Endothelial cell of umbilical vein (primary cell): ENCODE data around the gene CNTF. TPM values are rescaled to one million over a fixed set of nuclear protein-coding genes. Genes with fewer than 3 reads are reported as not detected.

Experiments used
- BruUV-seq: library from RNA; stranded (reverse); fragments of 400-500 nt; replicated peaks from 2 replicates; lab custom pipeline; 2021; lab: Mats Ljungman, UMichigan
- CTCF ChIA-PET: fragments of 300-600, 350-600 bp; sonication (Branson Sonifier 250); formaldehyde crosslinking; loops from one replicate; lab custom pipeline; 2021; ENCODE audit warnings: antibody characterized with exemption, inconsistent platforms; lab: Charles Lee
- POLR2A ChIA-PET: fragments of 300-600, 350-600 bp; sonication (Branson Sonifier 250); formaldehyde crosslinking; loops from one replicate; lab custom pipeline; 2021; ENCODE audit warnings: antibody characterized with exemption, inconsistent platforms; lab: Charles Lee
- DNase-seq: peaks from one replicate; pipeline ENCODE4 v3.0.0-alpha.2; 2011; ENCODE audit warnings: low read depth, low spot score
- FAIRE-seq: peaks from 2 replicates; lab custom pipeline; 2011; peaks lifted over from hg19 to GRCh38; lab: Jason Lieb, UNC
- H2AFZ ChIP-seq: 2 replicates; pipeline ENCODE4 v1.6.0; 2012; ENCODE audit warnings: low read depth, low read length, control low read depth, inconsistent platforms
- H3K27ac ChIP-seq: 2 replicates; pipeline ENCODE4 v1.5.1; 2011; ENCODE audit warnings: low read depth, mild to moderate bottlenecking, control low read depth, low read length, moderate library complexity; ENCODE audit not compliant: insufficient read depth
- H3K27me3 ChIP-seq, 2 experiments: 2 replicates each; pipeline versions ENCODE4 v1.6.0 to v1.6.1; 2011; ENCODE audit warnings: low read length in 2 of 2, mixed read lengths in 1 of 2; ENCODE audit not compliant: control insufficient read depth in 2 of 2, insufficient read depth in 2 of 2
- H3K36me3 ChIP-seq, 2 experiments: 2 replicates in 1 of 2; 3 replicates in 1 of 2; pipeline ENCODE4 v1.5.1; 2011; ENCODE audit warnings: low read length in 2 of 2, mild to moderate bottlenecking in 1 of 2, moderate library complexity in 1 of 2; ENCODE audit not compliant: control insufficient read depth in 2 of 2, insufficient read depth in 2 of 2; ENCODE audit errors: extremely low read depth in 1 of 2
- H3K4me1 ChIP-seq: 3 replicates; pipeline ENCODE4 v1.5.1; 2011; ENCODE audit warnings: mild to moderate bottlenecking, low read length; ENCODE audit not compliant: control insufficient read depth, insufficient read depth; ENCODE audit errors: extremely low read depth
- H3K4me2 ChIP-seq: 2 replicates; pipeline ENCODE4 v1.6.1; 2011; ENCODE audit warnings: low read length, control low read depth, mixed read lengths; ENCODE audit not compliant: insufficient read depth
- H3K4me3 ChIP-seq, 3 experiments: fragments of 200-600 bp in 1 of 3; sonication (generic), shearing (Covaris generic) in 1 of 3; replicated peaks in 1 of 3; 2 replicates each; pipeline ENCODE4 v1.5.1; 2011 to 2016; ENCODE audit warnings: control low read depth in 3 of 3, low read length in 3 of 3, mild to moderate bottlenecking in 2 of 3, inconsistent platforms in 1 of 3, low read depth in 1 of 3, moderate library complexity in 1 of 3; ENCODE audit not compliant: insufficient read depth in 1 of 3
- H3K79me2 ChIP-seq: 2 replicates; pipeline ENCODE4 v1.6.0; 2012; ENCODE audit warnings: low read length, inconsistent platforms; ENCODE audit not compliant: control insufficient read depth, insufficient read depth
- H3K9ac ChIP-seq: replicated peaks from 2 replicates; pipeline ENCODE3; 2011; ENCODE audit warnings: low read length, control low read depth; ENCODE audit not compliant: insufficient read depth; ENCODE audit errors: extremely low read depth
- H3K9me1 ChIP-seq: replicated peaks from 3 replicates; pipeline ENCODE4 v1.6.0; 2011; ENCODE audit warnings: mild to moderate bottlenecking, low read length; ENCODE audit not compliant: control insufficient read depth, insufficient read depth; ENCODE audit errors: extremely low read depth
- H3K9me3 ChIP-seq: replicated peaks from 2 replicates; pipeline ENCODE4 v1.5.1; 2012; ENCODE audit warnings: low read length, inconsistent platforms; ENCODE audit not compliant: control insufficient read depth, insufficient read depth
- H4K20me1 ChIP-seq: replicated peaks from 2 replicates; pipeline ENCODE3; 2011; ENCODE audit warnings: mild to moderate bottlenecking, low read length; ENCODE audit not compliant: control insufficient read depth, insufficient read depth; ENCODE audit errors: extremely low read depth
- CTCF ChIP-seq, 2 donors: IDR thresholded peaks; 1 replicate in 1 of 2; 2 replicates in 1 of 2; pipeline ENCODE4 v1.5.1; 2011; ENCODE audit warnings: low read length in 2 of 2, mild to moderate bottlenecking in 2 of 2, moderate library complexity in 2 of 2, control low read depth in 1 of 2, inconsistent platforms in 1 of 2, low read depth in 1 of 2; ENCODE audit not compliant: insufficient read depth in 1 of 2; ENCODE audit errors: extremely low read depth in 1 of 2
- EZH2 ChIP-seq: IDR thresholded peaks from 2 replicates; pipeline ENCODE4 v1.6.1; 2012; ENCODE audit warnings: borderline replicate concordance, low read depth, mild to moderate bottlenecking, moderate library complexity, low read length, inconsistent platforms; ENCODE audit not compliant: severe bottlenecking
- FOS ChIP-seq: IDR thresholded peaks from 2 replicates; pipeline ENCODE4 v1.6.1; 2011; ENCODE audit warnings: mild to moderate bottlenecking, low read length, moderate library complexity, borderline replicate concordance; ENCODE audit not compliant: insufficient read depth
- GATA2 ChIP-seq: IDR thresholded peaks from 2 replicates; pipeline ENCODE4 v1.7.0; 2011; ENCODE audit warnings: low read depth, mild to moderate bottlenecking, moderate library complexity, mixed read lengths, low read length; ENCODE audit not compliant: insufficient read length, insufficient read depth
- JUN ChIP-seq: IDR thresholded peaks from 2 replicates; pipeline ENCODE4 v1.6.1; 2011; ENCODE audit warnings: borderline replicate concordance, low read depth; ENCODE audit not compliant: insufficient read length, insufficient read depth
- MAX ChIP-seq: IDR thresholded peaks from 2 replicates; pipeline ENCODE4 v1.6.1; 2011; ENCODE audit not compliant: insufficient read depth, insufficient read length
- MYC ChIP-seq: IDR thresholded peaks from one replicate; pipeline ENCODE4 v1.6.1; 2011; ENCODE audit warnings: mild to moderate bottlenecking, low read depth, low read length
- POLR2A ChIP-seq: IDR thresholded peaks from 2 replicates; pipeline ENCODE4 v1.6.1; 2012; ENCODE audit warnings: low read depth, mild to moderate bottlenecking, control low read depth, low read length
- POLR2AphosphoS5 ChIP-seq: IDR thresholded peaks from 2 replicates; pipeline ENCODE4 v1.6.1; 2012; ENCODE audit warnings: low read depth, mild to moderate bottlenecking, control low read depth, low read length, moderate library complexity; ENCODE audit not compliant: insufficient read depth
- dilution Hi-C: fragments of 300-500 bp; cut with MboI; formaldehyde crosslinking; loops from one replicate; pipeline ENCODE4 v1.15.0; 2019; ENCODE audit warnings: low sequenced_read_pairs; ENCODE audit not compliant: extremely low pct_ligation_motif_present
- intact Hi-C: fragments of 100-400 bp; cut with micrococcal nuclease; formaldehyde crosslinking; loops from one replicate; pipeline ENCODE4 v1.10.0; 2022
- polyA plus RNA-seq, 4 experiments: library from polyadenylated mRNA; depleted of rRNA in 3 of 4; stranded (reverse) in 3 of 4; unstranded in 1 of 4; fragments of >200 nt; gene quantifications; 2 replicates each; pipeline versions ENCODE4 v1.2.1 to v1.2.3, GENCODE V29; 2011 to 2012; ENCODE audit warnings: missing spikeins in 1 of 4
- total RNA-seq: library from RNA; stranded (reverse); gene quantifications from 2 replicates; pipeline ENCODE4 v1.2.3, GENCODE V29; 2021

The CNTF gene
- total and polyA plus RNA-seq, 2 donors (not counting 3 experiments of a cell fraction or from before 2014, with no cell fraction given): 0.84 to 3.3 TPM

- H3K79me2 ChIP-seq: peaks cover 13% of the 10 kb centered on the region
- peaks cover 20 to 46% of the 10 kb centered on the region in 2 experiments for H3K36me3 ChIP-seq
- POLR2A ChIA-PET: no interaction called here
- FAIRE-seq (no peak), DNase-seq (no peak)
- H3K9me1 ChIP-seq: no peaks in the 10 kb centered on the region
- no peak overlapping the region for H3K9ac ChIP-seq
- no peak overlapping the region for H3K4me3 ChIP-seq
- no peaks in the 10 kb centered on the region for H3K27me3 ChIP-seq
- H2AFZ ChIP-seq: no peak overlapping the region
- BruUV-seq: no TSS peak
- TF ChIP-seq MAX (no peak), GATA2 (no peak), CTCF (IDR thresholded peaks at IDR 0.05; ENCODE audit: extremely low read depth in 1 of 2, insufficient read depth in 1 of 2, low read depth in 1 of 2, low read length in 2 of 2) (no peak), FOS (no peak), EZH2 (no peak), JUN (no peak), POLR2A (no peak), POLR2AphosphoS5 (no peak), MYC (no peak)
- intact Hi-C loops: no loop called here
- H3K27ac ChIP-seq: no peak overlapping the region
- H3K4me1 ChIP-seq: no peaks in the 10 kb centered on the region
- H3K9me3 ChIP-seq: no peaks in the 10 kb centered on the region
- CTCF ChIA-PET: interaction anchor here (0.8 to 1.9 kb wide), 2 partner anchors 17 to 45 kb away, joined by 3 to 9 read pairs; no protein-coding TSS in a partner anchor
- dilution Hi-C loops: no loop called here
- H3K4me2 ChIP-seq: no peak overlapping the region
- no peaks in the 10 kb centered on the region for H4K20me1 ChIP-seq
These were observed 9.2 kb upstream of the CNTF start for GRCh38 chr11:58613228-58613627.
